Activated CD8-positive, alpha-beta memory T cell treated with anti-CD3 and anti-CD28 coated beads for 1 hour (primary cell): ENCODE results near the gene DENND4A.

Source experiments
- DNase-seq, 2 donors: peaks; one replicate each; pipeline ENCODE4 v3.0.0-alpha.2; 2020; ENCODE audit warnings: low read depth in 1 of 2; ENCODE audit errors: extremely low read depth in 1 of 2

DENND4A gene

GRCh38 chr15:65688462-65688861 is 103.6 kb downstream of the DENND4A start:
- DNase-seq = no peak

- DNase-seq = no peak
Measured at GRCh38 chr15:65682404-65682911, 109.6 kb downstream of the DENND4A start.

GRCh38 chr15:65680544-65680943 is 111.5 kb downstream of the DENND4A start:
- DNase-seq = no peak

GRCh38 chr15:65676123-65676522 is 116.0 kb downstream of the DENND4A start:
- DNase-seq = no peak

GRCh38 chr15:65675551-65675950 is 116.5 kb downstream of the DENND4A start:
- DNase-seq = no peak

- no peak for DNase-seq
Measured at GRCh38 chr15:65666257-65666656, 125.8 kb downstream of the DENND4A start.

GRCh38 chr15:65663521-65663920 is 128.6 kb downstream of the DENND4A start:
- DNase-seq = no peak

- DNase-seq = no peak
Measured at GRCh38 chr15:65660927-65661326, 131.2 kb downstream of the DENND4A start.

GRCh38 chr15:65659502-65660052 is 132.5 kb downstream of the DENND4A start:
- no peak for DNase-seq

GRCh38 chr15:65655457-65655856 is 136.6 kb downstream of the DENND4A start:
- DNase-seq = no peak

- no peak for DNase-seq
Measured at GRCh38 chr15:65655026-65655425, 137.1 kb downstream of the DENND4A start.

GRCh38 chr15:65653801-65654521 is 138.1 kb downstream of the DENND4A start:
- no peak for DNase-seq

GRCh38 chr15:65653341-65653740 is 138.8 kb downstream of the DENND4A start:
- no peak for DNase-seq

GRCh38 chr15:65651831-65652749 is 140.0 kb downstream of the DENND4A start:
- DNase-seq = no peak

- no peak for DNase-seq
Measured at GRCh38 chr15:65651042-65651322, 141.1 kb downstream of the DENND4A start.

- no peak for DNase-seq
Measured at GRCh38 chr15:65650312-65651041, 141.6 kb downstream of the DENND4A start.

GRCh38 chr15:65646486-65646885 is 145.6 kb downstream of the DENND4A start:
- no peak for DNase-seq

GRCh38 chr15:65645392-65645791 is 146.7 kb downstream of the DENND4A start:
- no peak for DNase-seq

GRCh38 chr15:65644282-65644681 is 147.8 kb downstream of the DENND4A start:
- DNase-seq = no peak

- no peak for DNase-seq
Measured at GRCh38 chr15:65642594-65642993, 149.5 kb downstream of the DENND4A start.
